Measurements from ENCODE around the gene ARID1B. TPM values are rescaled to one million over a fixed set of nuclear protein-coding genes. Genes with fewer than 3 reads are reported as not detected.

Gene ARID1B
- total RNA-seq, 1 donor from 2014 or later: 75.4 TPM

- H3K4me3 ChIP-seq (ENCODE audit: insufficient read depth, low read depth, low read length): no peak overlapping the region
- peaks cover 14% of the 10 kb centered on the region for H3K4me1 ChIP-seq (ENCODE audit: insufficient read depth, low read length)
- no peak overlapping the region for H3K4me2 ChIP-seq (ENCODE audit: low read length)
- no peaks in the 10 kb centered on the region for H3K27me3 Mint-ChIP-seq (ENCODE audit: low read depth, unreplicated experiment)
- H3K36me3 ChIP-seq (ENCODE audit: insufficient read depth, low read length): no peaks in the 10 kb centered on the region
- no peak overlapping the region for H3K4me3 Mint-ChIP-seq (ENCODE audit: unreplicated experiment)
- peaks cover 98% of the 10 kb centered on the region for H3K79me2 ChIP-seq (ENCODE audit: insufficient read depth, low read length)
- no peak overlapping the region for H3K9ac ChIP-seq (ENCODE audit: low read length)
- H3K27ac Mint-ChIP-seq (ENCODE audit: unreplicated experiment): no peak overlapping the region
- H3K9me3 Mint-ChIP-seq (ENCODE audit: unreplicated experiment): no peaks in the 10 kb centered on the region
- FAIRE-seq: no peak
- no peak for TF ChIP-seq EZH2 (IDR thresholded peaks at IDR 0.05; ENCODE audit: insufficient read depth, low read length)
- TF ChIP-seq CTCF (IDR thresholded peaks at IDR 0.05; ENCODE audit: insufficient read depth, low read depth, low read length): no peak
- H2AFZ ChIP-seq (ENCODE audit: low read depth, low read length): no peak overlapping the region
- no peak overlapping the region for H3K27ac ChIP-seq (ENCODE audit: low read depth, low read length)
- H3K4me1 Mint-ChIP-seq (ENCODE audit: low read depth, unreplicated experiment): peaks cover 64% of the 10 kb centered on the region
- no peaks in the 10 kb centered on the region for H3K27me3 ChIP-seq (ENCODE audit: insufficient read depth, low read length)
- peaks cover 93% of the 10 kb centered on the region for H4K20me1 ChIP-seq (ENCODE audit: insufficient read depth, low read length)
- H3K9me3 ChIP-seq (ENCODE audit: insufficient read depth, low read depth, low read length): no peaks in the 10 kb centered on the region
- H3K36me3 Mint-ChIP-seq (ENCODE audit: low read depth, unreplicated experiment): peaks cover 2% of the 10 kb centered on the region
- DNase-seq (ENCODE audit: low read depth): no peak
These were observed 68.4 kb downstream of the ARID1B start for GRCh38 chr6:156845454-156846155.

- H3K4me1 Mint-ChIP-seq (ENCODE audit: low read depth, unreplicated experiment): peaks cover 63% of the 10 kb centered on the region
- no peak overlapping the region for H3K4me3 Mint-ChIP-seq (ENCODE audit: unreplicated experiment)
- H3K9ac ChIP-seq (ENCODE audit: low read length): no peak overlapping the region
These were observed 69.8 kb downstream of the ARID1B start for GRCh38 chr6:156846845-156847599.

More at GRCh38 chr6:156846845-156847599, 69.8 kb downstream of the ARID1B start:
- Histone ChIP-seq H3K4me3 (ENCODE audit: insufficient read depth, low read depth, low read length) (no peak overlapping the region), H4K20me1 (ENCODE audit: insufficient read depth, low read length) (peaks cover 93% of the 10 kb centered on the region), H2AFZ (ENCODE audit: low read depth, low read length) (no peak overlapping the region), H3K4me2 (ENCODE audit: low read length) (no peak overlapping the region), H3K4me1 (ENCODE audit: insufficient read depth, low read length) (peaks cover 8% of the 10 kb centered on the region), H3K9me3 (ENCODE audit: insufficient read depth, low read depth, low read length) (no peaks in the 10 kb centered on the region), H3K27me3 (ENCODE audit: insufficient read depth, low read length) (no peaks in the 10 kb centered on the region), H3K36me3 (ENCODE audit: insufficient read depth, low read length) (no peaks in the 10 kb centered on the region), H3K79me2 (ENCODE audit: insufficient read depth, low read length) (peaks cover 98% of the 10 kb centered on the region), H3K27ac (ENCODE audit: low read depth, low read length) (no peak overlapping the region)
- Mint-ChIP-seq H3K27ac (ENCODE audit: unreplicated experiment) (no peak overlapping the region), H3K27me3 (ENCODE audit: low read depth, unreplicated experiment) (no peaks in the 10 kb centered on the region), H3K9me3 (ENCODE audit: unreplicated experiment) (no peaks in the 10 kb centered on the region), H3K36me3 (ENCODE audit: low read depth, unreplicated experiment) (peaks cover 2% of the 10 kb centered on the region)
- FAIRE-seq (no peak), DNase-seq (ENCODE audit: low read depth) (no peak)
- TF ChIP-seq CTCF (IDR thresholded peaks at IDR 0.05; ENCODE audit: insufficient read depth, low read depth, low read length) (no peak), EZH2 (IDR thresholded peaks at IDR 0.05; ENCODE audit: insufficient read depth, low read length) (no peak)

All from astrocyte (in vitro differentiated cells and primary cell).